NCI-H748 treated with DMSO at 0.1 percent for 48 hours (cell line): Measurements from ENCODE around the gene CHI3L1.

ENCODE experiments used
- DNase-seq: peaks from one replicate; lab custom pipeline; 2025; lab: John Stamatoyannopoulos, UW

Gene CHI3L1

DNA sequence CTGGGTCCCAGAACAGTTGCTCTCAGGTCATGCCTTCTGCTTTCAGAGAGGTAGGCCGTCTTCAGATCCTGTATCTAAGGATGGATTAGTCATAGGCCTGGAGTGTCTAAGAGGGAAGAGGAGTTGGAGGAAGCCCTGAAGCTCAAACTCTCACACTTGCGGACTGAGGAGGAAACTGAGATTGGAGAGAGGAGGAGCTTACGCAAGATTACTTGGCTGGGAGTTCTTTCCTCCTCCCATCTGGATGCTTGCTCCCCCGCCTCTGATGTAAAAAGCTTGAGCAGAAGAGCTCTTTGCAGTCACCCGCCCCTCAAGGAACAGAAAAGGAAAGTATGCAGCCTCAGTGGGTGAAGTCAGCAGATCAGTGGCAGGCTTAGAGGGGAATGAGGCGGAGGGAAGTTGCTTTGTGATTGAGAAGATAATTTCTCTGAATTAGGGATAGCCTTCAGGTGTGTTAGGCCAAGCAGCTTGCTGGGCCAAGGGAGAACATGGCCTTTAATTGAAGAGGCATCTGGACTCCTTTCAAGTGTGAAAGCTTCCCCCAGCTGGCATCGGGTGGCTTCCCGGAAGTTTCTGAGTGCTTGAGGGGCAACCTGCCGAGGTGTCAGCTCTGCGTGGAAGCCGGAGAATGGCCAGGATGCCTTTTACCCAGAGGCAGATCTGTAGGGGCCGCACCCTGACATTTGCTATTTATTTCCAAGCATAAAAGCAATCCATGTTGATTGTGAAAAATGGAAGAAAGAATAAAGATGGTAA lies 52.4 kb downstream of the CHI3L1 start:
- no peak for DNase-seq

DNA sequence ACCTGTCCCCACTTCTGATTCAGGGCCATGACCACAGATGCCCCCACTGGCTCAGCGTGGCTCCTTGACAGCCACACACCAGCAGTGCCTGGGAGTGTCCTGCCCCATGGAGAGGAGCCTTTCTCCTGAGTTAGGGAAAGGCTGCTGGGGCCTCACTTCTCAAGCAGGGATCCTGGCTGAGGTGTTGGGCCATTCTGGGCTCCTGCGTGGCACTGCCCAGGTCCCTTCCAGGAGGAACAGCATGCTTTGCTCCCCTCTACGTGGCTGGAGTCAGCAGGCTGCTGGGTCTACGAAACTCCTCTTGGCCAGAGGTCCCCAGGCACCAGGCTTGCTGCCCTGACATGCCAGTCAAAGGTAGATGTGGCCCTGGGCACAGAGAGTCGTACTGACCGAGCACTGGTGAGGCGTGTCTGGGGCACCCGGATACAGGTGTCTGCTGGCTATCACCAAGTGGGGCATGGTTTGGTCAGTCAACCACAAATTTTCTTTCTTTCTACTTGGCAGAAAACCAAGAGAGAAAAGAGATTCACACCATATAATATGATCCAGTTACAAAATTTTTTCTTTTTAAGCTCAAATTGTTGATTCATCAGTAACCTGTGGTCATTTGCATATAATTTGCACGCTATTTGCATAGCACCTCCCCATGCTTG lies 54.8 kb downstream of the CHI3L1 start:
- DNase-seq: no peak

GRCh38 chr1:203130358-203130985 lies 56.0 kb downstream of the CHI3L1 start:
- DNase-seq: no peak

DNA sequence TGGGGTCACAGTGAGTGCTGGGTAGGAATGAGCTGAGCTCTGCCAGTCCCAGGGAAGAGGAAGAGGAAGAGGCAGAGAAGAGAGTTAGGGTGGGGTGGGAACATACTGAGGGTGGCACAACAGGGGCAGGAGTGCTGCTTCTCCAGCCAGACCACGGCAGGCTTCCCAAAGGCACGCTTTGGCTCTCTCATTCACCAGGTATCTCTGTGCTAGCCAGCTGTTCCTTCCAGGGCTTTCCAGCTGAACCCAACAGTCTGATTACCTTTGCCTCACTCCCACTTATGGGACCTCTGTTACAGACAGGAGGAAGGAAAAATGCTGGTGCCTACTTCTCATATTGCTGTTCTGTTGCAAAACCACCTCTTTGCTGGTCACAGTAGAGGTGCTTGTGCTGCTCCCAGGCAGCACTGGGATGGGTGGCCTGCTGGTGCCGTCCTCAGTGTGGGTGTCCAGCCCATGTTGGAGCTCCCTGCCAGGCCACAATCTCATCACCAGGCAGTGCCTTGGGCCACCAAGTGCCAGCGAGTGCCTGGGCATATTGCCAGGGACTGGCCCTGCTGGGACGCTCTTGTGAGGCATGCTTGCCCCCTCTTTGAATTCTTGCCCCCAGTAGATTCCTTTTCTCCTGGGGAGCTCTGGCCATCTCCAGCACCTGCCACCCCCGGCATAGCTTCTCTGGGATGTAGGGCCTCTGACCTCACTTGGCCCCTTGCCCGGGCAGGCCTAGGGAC lies 56.8 kb downstream of the CHI3L1 start:
- DNase-seq: no peak
